Measurements from ENCODE around the gene OR2T10.
"Not testable (repeated sequence)": the region's sequence is repeated elsewhere in the genome, so short reads cannot be mapped to it uniquely, and the experiment has no call there.

DNA sequence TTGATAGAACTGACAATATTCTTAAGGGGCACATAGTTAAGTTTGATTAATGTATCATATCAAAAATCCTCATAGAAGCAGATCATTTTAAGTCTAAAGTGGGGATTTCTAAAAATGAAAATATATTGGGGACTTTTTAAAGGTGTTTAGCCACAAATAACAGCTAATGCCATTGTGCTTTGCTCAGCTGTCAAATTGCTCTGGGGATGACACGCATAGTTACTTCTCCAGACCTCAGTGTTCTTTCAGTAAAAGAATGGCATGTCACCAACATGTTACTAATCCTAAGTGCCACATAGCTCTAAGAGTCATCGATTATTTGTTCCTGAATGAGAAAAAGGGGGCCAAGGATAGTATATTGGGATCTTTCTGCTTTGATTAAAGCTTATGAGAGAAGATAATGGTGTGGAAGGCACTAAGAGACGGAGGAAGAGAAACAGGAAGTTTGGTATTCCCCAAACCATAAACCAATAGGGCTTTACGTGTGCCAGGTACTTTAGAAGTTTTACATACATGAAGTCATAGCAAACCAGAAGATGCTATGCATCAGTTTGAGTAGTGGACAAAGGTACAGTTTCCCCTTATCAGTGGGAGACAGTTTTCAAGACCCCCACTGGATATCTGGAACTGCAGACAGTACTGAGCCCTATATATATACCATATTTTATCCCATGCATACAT, 45.6 kb upstream of the OR2T10 start:
- not testable (repeated sequence) for TF ChIP-seq EZH2phosphoT487 (IDR thresholded peaks at IDR 0.05; ENCODE audit: borderline replicate concordance, low read depth, low read length)
- TF ChIP-seq, protein P1, sequence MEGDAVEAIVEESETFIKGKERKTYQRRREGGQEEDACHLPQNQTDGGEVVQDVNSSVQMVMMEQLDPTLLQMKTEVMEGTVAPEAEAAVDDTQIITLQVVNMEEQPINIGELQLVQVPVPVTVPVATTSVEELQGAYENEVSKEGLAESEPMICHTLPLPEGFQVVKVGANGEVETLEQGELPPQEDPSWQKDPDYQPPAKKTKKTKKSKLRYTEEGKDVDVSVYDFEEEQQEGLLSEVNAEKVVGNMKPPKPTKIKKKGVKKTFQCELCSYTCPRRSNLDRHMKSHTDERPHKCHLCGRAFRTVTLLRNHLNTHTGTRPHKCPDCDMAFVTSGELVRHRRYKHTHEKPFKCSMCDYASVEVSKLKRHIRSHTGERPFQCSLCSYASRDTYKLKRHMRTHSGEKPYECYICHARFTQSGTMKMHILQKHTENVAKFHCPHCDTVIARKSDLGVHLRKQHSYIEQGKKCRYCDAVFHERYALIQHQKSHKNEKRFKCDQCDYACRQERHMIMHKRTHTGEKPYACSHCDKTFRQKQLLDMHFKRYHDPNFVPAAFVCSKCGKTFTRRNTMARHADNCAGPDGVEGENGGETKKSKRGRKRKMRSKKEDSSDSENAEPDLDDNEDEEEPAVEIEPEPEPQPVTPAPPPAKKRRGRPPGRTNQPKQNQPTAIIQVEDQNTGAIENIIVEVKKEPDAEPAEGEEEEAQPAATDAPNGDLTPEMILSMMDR (conservative IDR thresholded peaks at IDR 0.05; ENCODE audit: low read length) = not testable (repeated sequence)
